ENCODE measurements around the gene COL23A1.

COL23A1 gene

DNA sequence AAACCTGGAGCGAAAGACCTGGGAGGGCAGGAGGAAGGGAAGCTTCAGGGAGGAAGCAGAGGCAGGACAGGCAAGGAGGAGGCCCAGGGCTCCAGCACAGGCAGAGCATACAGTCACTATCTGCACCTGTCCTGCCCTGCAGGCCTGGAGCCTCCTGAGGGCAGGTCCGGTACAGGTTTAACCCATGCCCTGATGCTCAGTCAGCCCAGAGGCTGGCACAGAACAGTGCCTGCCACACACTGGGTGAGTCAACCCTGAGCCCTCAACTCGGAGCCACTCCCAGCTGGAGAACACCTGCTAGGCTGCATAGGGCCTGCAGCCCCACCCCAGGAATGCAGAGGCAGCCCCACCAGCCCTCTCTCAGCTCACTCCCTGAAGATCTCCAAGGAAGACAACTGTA lies 196.1 kb downstream of the COL23A1 start:
- in situ Hi-C loops (cut with MboI; ENCODE audit: low pct_unique_long_range_greater_than_20kb, low sequenced_read_pairs): no loop called here
- DNase-seq: no peak

DNA sequence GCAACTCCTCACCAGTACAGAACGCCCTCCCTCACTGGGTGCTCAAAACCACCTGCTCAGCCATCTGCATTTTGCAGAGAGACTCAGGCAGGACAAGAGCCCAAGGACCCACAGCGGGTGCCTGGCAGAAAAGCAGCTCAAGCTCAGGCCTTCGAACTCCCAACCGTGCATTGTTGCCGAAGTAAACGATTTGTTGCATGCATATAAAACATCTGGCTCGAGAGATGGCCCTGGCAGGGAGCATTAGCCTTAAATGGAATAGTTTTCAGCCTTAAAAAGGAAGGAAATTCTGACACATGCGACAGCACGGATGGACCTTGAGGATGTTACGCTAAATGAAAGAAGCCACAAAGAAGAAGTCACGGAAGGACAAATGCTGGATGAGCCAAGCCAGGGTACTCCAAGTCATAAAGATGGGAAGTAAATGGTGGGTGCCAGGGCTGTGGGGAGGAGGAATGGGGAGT lies 197.2 kb downstream of the COL23A1 start:
- in situ Hi-C loops (cut with MboI; ENCODE audit: low pct_unique_long_range_greater_than_20kb, low sequenced_read_pairs): no loop called here
- peak; percentile 54 for DNase-seq

DNA sequence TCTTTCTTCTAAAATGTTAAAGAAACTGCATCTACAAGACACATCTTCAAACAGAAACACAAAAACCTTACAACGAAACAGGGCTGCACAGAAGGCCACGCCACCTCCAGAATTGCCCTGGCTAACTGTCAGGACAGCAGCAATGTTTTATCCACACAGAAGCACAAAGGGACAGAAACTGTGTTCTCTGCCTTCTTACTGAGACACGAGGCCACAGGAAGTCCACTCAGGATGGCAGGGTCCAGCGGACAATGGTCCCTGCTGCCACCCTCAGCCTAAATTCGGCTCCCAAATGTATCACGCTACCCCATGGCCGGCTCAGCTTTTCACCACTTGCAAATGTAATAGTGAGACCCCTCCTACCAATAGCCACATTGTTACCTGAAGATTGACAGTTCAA lies 197.8 kb downstream of the COL23A1 start:
- in situ Hi-C loops (cut with MboI; ENCODE audit: low pct_unique_long_range_greater_than_20kb, low sequenced_read_pairs): no loop called here
- DNase-seq: no peak

DNA sequence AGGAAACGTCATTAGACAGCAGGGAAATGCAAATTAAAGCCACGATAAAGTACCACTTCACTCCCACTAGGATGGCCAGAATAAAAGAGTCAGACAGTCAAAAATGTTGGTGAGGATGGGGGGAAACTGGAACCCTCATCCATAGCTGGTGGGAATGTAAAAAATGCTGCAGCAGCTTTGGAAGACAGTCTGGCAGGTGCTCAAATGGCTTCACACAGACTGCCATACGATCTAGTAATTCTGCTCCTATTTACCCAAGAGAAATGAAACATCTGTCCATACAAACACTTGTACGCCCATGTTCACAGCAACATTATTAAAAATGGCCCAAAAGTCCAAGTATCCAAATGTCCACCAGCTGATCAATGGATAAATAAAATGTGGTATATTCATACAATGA lies 198.7 kb downstream of the COL23A1 start:
- no peak for DNase-seq
- in situ Hi-C loops (cut with MboI; ENCODE audit: low pct_unique_long_range_greater_than_20kb, low sequenced_read_pairs): no loop called here

DNA sequence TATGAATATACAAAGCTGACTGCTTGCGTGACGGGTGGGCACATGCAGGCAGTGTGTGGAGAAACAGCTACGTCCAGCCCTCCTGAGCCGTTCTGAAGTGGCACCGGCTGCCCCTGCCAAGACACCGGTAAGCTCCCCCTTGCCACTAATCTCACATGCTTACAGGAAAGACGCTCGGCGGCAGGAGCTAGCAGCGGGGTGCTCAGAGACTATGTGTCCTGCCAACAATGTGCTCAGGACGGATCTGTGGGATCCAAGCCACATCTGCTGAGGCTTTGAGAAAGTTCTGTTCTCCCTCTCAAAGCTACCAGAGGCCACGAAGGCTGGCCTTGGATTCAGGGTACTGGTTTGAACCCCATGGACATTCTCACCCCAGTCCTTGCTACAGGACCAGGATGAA lies 200.4 kb downstream of the COL23A1 start:
- in situ Hi-C loops (cut with MboI; ENCODE audit: low pct_unique_long_range_greater_than_20kb, low sequenced_read_pairs): no loop called here
- no peak for DNase-seq

DNA sequence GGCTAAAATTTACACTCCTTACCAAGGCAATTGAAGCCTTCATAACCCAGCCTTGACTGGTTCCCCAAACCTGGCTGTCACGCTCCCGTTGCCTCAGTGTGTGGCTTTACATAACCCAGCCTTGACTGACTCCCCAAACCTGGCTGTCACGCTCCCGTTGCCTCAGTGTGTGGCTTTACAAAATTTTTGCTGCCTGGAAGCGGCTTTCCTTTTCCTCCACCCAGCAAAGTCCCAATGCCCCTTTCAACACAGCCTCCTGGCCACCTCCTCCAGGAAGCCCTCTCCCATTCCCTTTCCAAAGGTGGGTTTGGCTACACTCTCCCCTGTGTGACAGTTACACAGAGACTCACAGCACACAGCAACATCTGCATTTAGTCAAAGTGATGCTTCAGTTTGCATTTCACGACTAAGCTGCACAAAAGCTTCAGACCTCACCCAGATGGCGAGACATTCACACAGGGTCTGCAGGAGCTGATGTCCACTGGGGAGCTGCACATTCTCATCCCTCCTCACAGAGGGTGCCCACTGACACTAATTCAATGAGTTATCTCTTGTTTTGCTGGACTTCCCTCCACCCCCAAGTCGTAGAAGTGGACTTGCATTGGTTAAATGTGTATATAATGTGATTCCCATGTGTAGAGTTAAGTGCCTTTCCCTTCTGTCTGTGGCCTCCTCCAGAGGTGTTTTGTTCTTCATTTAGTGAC lies 201.0 kb downstream of the COL23A1 start:
- in situ Hi-C loops (cut with MboI; ENCODE audit: low pct_unique_long_range_greater_than_20kb, low sequenced_read_pairs): no loop called here
- DNase-seq: no peak

DNA sequence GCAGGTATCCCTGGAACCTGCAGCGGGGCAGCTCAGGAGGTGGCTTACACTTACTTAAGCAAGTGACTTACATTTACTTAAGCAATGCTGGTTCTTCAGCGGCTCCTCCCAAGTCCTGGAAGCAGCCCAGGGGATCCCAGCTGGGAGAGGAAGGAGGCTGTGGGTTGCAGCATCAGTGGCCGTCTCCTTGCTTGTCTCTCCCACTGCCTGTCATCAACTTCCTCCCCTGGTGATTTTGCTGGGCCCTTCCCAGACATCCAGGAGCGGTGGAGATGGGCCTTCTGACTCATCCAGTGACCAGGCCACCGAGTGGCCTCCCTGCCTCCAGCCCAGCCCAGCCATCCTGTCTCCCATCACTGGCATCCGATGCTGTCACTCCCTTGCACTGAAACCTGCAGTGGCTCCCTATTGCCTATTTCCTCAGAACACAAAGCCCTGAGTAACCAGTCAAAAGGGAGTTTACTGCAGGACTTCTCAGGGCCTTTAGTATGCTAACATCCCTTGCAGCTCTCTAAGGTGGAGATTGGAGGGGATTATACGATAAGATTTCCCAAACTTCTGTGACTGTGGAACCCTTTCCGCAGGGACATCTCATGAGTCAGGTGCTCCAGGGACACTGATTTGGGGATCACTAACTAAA lies 201.7 kb downstream of the COL23A1 start:
- no peak for DNase-seq
- in situ Hi-C loops (cut with MboI; ENCODE audit: low pct_unique_long_range_greater_than_20kb, low sequenced_read_pairs): no loop called here

DNA sequence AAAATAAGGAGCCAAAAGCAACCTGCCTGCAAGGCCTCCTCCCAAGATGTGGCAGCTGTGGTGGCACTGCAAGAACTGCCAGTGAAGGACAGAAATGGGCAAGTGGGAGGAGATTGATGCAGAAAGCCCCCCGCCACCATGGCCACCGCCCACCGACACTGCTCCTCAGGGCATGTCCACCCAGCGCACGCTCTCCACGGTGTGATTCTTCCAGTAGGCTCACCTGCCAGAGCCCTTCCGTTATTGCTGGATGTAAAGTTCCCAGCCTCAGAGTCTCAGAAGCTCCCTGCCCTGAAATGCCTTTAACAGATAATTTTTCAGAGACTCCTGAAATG lies 202.4 kb downstream of the COL23A1 start:
- no peak for DNase-seq
- in situ Hi-C loops (cut with MboI; ENCODE audit: low pct_unique_long_range_greater_than_20kb, low sequenced_read_pairs): no loop called here

DNA sequence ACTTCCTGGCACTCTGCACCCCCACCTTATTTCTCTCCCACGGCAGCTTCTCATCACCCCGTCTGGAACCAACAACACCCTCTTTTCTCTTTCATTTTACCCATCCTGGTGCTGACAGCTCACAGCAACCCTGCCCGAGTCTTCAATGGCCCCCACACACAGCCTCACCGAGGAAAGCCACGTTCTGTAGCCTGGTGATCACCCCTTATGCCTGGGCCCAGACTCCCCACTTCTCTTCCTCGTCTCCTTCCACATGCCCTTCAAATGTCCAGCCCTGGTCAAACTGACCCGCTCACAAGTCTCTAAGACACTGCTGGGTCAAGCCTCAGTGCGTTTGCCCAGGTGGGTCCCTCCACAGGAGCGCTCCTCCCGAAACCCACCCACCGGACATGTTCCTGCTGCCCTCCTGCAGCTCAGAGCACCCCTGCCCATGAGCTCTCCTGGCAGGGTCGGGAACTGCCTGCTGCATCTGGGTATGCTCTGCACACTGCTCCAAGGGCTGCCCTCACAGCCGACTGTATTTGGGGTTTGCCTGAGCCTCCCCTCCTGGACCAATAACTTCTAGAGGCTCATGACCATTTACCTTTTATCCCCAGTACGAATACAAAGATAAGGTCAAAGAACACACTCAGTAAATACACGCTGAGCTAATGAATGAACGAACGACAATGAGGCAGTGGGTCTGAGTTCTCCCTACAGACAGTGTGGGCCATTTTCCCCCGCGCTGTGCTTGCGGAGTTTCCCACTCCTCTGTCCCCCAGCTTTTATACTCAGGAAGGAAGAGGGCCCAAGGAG lies 202.9 kb downstream of the COL23A1 start:
- DNase-seq: no peak
- in situ Hi-C loops (cut with MboI; ENCODE audit: low pct_unique_long_range_greater_than_20kb, low sequenced_read_pairs): no loop called here

DNA sequence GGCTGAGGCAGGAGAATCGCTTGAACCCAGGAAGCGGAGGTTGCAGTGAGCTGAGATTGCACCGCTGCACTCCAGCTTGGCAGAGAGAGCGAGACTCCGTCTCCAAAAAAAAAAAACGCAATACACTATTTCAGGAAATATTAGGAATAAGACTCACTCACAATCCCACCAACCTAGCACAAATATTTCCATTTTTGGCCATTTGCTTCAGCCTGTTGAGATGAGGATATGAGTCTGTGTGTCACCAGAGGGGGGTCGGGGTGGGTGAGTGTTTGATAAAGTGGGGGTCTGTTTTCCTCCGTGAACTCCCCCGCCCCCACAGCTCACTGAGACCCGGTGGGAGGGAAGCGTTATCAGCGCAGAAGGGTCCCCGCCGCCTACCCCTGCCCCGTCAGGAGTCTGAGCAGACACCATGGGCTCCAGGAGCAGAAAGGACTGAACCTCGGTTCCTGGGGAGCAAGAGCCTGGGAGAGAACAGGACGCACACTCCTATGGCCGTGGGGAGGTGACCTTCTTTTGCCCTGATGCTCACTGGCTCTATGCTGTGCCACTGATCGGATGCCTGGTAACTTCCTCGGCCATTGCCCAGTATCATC lies 203.8 kb downstream of the COL23A1 start:
- in situ Hi-C loops (cut with MboI; ENCODE audit: low pct_unique_long_range_greater_than_20kb, low sequenced_read_pairs): no loop called here
- no peak for DNase-seq

DNA sequence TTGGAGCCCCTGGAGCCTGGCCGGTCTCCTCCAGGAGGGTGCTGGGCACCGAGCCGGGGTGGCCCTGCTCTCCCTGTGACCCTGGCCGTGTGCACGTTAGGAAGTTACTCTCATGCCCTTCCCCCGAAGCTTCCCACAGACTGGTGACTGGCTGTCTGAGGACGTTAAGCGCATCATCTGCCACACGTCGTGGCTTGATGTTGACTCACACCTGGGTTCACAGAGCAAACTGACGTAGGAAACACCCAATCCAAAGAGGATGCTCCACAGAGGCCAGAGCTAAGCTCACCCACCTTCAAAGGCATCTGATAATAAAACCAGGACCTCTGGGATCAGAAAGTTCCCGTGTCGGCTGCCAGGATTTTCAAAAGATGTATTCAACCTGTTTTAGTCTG lies 204.7 kb downstream of the COL23A1 start:
- in situ Hi-C loops (cut with MboI; ENCODE audit: low pct_unique_long_range_greater_than_20kb, low sequenced_read_pairs): no loop called here
- no peak for DNase-seq

DNA sequence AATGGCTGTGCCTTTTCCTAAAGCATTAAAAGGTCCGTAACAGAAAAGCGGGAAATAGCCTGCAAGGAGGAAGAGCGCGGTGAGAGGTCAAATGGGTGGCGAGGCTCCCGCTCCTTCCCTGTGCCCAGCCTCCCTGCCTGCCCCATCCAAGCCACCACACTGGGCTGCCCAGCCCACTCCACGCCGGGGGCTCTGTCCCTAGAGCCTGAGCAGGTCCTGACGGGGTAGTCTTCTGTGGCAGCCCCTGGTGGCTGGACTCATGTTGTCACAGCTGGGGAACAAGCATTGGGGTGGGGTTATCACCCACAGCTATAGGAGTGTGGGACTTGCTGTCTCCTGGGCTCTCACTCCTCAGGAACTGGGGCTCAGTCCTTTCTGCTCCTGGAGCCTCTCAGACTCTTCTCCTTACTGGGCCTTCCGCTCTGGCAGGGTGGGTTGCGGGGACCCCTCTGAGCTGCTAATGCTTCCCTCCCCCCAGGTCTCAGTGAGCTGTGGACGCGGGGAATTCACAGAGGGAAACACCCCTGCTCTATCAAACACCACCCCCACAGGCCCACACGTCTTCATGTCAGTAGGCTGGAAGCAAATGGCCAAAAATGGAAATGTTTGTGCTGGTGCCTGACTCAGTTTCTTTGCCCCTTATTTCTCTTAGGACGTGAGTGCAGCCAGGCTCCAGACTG lies 205.2 kb downstream of the COL23A1 start:
- DNase-seq: no peak
- in situ Hi-C loops (cut with MboI; ENCODE audit: low pct_unique_long_range_greater_than_20kb, low sequenced_read_pairs): no loop called here

DNA sequence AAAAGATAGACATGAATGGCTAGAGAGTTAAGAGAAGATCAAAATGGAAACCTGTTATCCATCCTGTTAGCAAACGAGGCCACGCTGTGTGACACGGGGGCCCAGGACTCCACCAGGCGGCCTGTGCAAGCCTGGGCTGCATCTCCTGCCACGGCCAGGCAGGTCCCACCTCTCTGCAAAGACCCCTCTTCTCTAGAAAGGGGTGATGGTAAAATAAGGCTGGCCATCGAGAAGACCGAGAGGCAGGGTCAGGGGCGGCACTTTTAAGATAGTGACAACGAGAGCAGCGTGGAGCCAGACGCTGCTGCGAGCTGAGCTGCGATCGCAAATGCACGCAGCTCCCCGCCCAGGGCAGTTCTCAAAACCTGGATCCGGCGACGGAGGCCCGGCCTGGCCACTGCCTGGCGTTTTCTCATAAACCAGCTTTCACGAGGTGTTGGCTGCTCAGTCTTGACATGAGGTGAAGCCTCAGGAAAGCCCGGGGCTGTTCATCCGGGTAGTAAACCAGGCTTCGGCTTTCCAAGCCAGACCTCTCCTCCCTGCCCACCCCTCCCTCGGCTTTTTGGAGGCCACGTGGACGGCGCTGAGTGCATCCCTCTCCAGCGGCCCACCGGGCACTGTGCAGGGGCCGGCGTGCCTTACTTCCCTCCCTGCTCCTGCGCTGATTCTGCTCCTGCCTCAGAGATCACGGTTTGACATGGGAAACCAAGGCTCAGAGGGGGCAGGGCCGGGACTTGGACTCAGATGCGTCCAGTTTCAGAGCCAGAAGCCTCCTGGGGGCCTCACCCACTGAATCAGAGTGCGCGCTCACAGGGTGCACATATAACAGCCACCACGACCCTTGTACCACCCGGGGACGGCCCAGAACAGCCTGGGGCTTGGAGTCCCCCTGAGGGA lies 206.0 kb downstream of the COL23A1 start:
- in situ Hi-C loops (cut with MboI; ENCODE audit: low pct_unique_long_range_greater_than_20kb, low sequenced_read_pairs): no loop called here

DNA sequence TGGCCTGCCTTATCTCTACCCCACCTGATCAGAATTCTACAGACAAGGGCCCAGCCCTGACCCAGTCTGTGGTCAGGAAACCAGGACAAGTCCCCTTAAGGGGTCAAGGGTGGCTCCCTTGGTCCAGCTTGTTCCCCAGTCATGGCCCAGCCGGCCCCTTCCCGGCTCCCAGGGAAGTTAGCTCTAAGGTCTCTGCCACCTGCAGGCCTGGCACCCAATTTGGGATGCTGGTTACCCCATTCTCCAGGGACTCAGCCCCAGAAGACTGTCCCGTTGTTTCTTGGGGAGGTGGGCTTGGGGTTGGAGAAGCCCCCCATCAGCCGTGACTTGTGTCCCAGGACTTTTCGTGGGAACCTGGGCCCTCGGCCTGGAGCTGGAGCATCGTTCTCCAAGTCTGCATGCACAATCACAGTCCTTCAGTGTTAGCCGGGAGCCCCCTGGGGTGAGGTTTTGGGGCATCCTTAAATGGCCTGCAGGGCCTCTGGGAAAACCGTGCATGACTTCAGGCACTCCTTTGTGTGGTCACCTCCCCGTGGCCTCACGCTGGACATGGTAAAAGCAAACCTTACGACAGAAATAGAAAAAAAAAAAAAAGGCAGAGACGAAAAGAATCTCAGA lies 206.8 kb downstream of the COL23A1 start:
- DNase-seq: no peak
- in situ Hi-C loops (cut with MboI; ENCODE audit: low pct_unique_long_range_greater_than_20kb, low sequenced_read_pairs): no loop called here

More for the DNA sequence above, 206.0 kb downstream of the COL23A1 start:
- DNase-seq: no peak

DNA sequence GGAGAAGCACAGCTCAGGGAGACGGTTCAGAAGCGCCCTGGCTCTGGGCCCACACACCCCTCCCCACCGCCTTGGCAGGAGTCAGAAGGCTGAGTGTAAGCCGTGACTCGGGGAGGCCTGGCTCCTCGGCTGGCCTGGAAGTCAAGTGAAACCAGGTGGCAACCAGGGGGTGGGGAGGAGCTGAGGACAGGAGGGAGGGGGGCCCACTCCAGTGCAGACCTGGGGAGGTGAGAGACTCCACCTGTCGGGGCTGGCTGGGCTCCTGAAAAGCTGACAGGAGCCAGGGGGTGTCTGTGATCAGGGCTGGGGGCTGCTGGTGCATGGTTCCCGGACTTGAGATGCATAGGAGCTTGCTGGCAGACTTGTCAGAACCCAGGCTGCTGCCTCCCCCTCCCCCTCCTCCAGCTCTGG lies 207.4 kb downstream of the COL23A1 start:
- DNase-seq: no peak
- in situ Hi-C loops (cut with MboI; ENCODE audit: low pct_unique_long_range_greater_than_20kb, low sequenced_read_pairs): no loop called here

DNA sequence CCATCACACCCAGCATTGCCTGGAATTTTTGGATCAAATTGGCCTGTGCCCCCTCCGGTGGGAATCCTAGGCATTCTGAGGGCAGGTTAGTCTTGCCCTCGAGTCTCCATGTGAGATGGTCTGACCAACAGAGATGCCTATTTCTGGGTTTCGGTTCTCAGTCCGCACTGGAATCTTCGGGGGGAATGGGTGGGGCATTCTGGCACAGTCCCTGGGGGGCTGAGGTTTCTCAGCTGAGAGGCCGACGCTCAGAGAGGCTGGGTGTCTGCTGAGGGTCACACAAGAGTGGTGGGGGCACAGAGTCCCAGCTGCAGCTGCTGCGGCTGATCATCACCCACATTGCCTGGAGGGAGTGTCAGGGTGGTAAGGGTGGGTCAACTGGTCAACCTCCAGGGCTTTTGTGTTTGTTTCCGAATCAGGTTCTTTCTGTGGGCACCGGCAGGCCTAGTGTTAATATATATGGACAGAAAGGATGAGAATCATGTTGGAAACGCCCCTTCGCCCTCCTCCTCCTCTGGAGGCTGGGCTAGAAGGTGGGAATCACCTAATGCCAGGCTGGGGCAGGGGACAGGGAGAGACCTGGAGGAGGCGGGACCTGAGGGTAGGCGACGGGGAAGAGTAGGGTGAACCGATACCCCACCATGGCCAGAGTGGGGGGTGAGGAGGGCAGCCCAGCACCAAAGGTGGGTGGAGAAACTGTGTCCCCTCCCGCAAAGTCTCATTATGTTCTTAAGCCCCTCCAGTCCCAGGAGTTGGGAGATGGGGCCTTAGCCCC lies 208.1 kb downstream of the COL23A1 start:
- DNase-seq: no peak
- in situ Hi-C loops (cut with MboI; ENCODE audit: low pct_unique_long_range_greater_than_20kb, low sequenced_read_pairs): no loop called here

DNA sequence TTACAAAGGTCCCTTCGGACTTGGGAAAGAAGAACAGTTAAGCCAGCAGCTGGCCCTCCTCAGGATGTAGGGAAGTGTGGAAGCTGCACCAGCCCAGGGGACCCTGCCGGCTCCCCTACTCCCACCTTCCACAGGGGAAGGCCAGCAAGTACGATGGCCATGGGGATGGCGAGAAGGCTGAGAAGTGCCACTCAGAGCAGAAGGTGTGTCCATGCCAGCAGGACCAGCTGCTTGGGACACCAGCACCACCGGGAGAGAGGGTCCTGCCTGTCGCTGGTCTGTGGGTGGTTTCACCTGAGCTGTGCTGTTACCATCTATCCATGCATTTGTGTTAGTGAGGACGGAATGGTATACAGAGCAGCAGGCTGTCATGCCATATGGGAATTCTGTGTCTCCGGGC lies 209.0 kb downstream of the COL23A1 start:
- in situ Hi-C loops (cut with MboI; ENCODE audit: low pct_unique_long_range_greater_than_20kb, low sequenced_read_pairs): no loop called here
- DNase-seq: no peak

Measured in KBM-7 (cell line).